Activated CD8-positive, alpha-beta T cell treated with anti-CD3 and anti-CD28 coated beads for 36 hours (primary cell): ENCODE data around the gene PAPPA2. TPM values are rescaled to one million over a fixed set of nuclear protein-coding genes. Genes with fewer than 3 reads are reported as not detected.

Source experiments
- ATAC-seq: fragments of 200-7000 bp; cut with Tn5 transposase; one replicate; pipeline ENCODE4 v1.10.0; 2021; ENCODE audit warnings: mild to moderate bottlenecking, moderate library complexity
- CTCF ChIA-PET: fragments of 350-600 bp; sonication (Branson Sonifier 250); formaldehyde crosslinking; loops from one replicate; lab custom pipeline; 2021; ENCODE audit warnings: antibody characterized with exemption; lab: Charles Lee
- POLR2A ChIA-PET: fragments of 350-600 bp; sonication (Branson Sonifier 250); formaldehyde crosslinking; loops from one replicate; lab custom pipeline; 2021; ENCODE audit warnings: antibody characterized with exemption; lab: Charles Lee
- DNase-seq: peaks from one replicate; pipeline ENCODE4 v3.0.0-alpha.2; 2020
- H3K27ac Mint-ChIP-seq: one replicate; pipeline ENCODE4 v1.8.0; 2021; ENCODE audit warnings: mild to moderate bottlenecking, mixed read lengths
- H3K27me3 Mint-ChIP-seq: one replicate; pipeline ENCODE4 v1.8.0; 2021; ENCODE audit warnings: mixed read lengths
- H3K36me3 Mint-ChIP-seq: one replicate; pipeline ENCODE4 v1.8.0; 2021; ENCODE audit warnings: low read depth, mixed read lengths
- H3K4me1 Mint-ChIP-seq: one replicate; pipeline ENCODE4 v1.8.0; 2021; ENCODE audit warnings: low read depth, mixed read lengths
- H3K4me3 Mint-ChIP-seq: one replicate; pipeline ENCODE4 v1.8.0; 2021; ENCODE audit warnings: mild to moderate bottlenecking, moderate library complexity, mixed read lengths
- H3K9me3 Mint-ChIP-seq: one replicate; pipeline ENCODE4 v1.8.0; 2021; ENCODE audit warnings: mixed read lengths
- intact Hi-C: fragments of 100-400 bp; cut with micrococcal nuclease; formaldehyde crosslinking; loops from one replicate; pipeline ENCODE4 v1.10.0; 2022
- total RNA-seq, 2 experiments: library from RNA; stranded (reverse); gene quantifications; one replicate each; pipeline ENCODE4 v1.2.3, GENCODE V29; 2021
- TF ChIP-seq, protein P1 (sequence below): fragments of 200-600 bp; IDR thresholded peaks from one replicate; pipeline ENCODE4 v1.8.0; 2022; ENCODE audit warnings: antibody characterized with exemption, mild to moderate bottlenecking

The PAPPA2 gene
- total RNA-seq, 2 experiments from 2014 or later, result 0.07 to 0.13 TPM

DNA sequence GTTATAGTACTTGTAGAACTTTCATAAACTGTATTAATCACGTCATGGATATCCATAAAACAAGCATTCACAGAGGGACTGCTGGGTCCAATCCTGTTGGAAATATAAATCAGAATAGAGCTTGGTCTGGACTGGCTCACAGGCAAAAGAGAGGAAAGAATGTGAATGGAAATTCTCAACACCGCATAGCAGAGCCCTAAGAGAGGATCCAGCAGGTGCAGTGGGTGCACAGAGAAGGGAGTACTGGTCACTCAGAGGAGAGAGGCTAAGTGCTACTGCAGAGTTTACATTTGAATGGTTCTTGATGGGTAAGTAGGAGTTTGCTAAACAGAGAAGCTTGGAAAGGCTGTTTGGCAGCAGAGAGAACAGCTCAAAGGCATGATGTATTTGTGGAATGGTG lies 231.7 kb downstream of the PAPPA2 start:
- Mint-ChIP-seq H3K27ac (no peak overlapping the region), H3K36me3 (no peaks in the 10 kb centered on the region), H3K4me3 (no peak overlapping the region), H3K4me1 (no peaks in the 10 kb centered on the region), H3K9me3 (no peaks in the 10 kb centered on the region), H3K27me3 (no peaks in the 10 kb centered on the region)
- TF ChIP-seq, protein P1, sequence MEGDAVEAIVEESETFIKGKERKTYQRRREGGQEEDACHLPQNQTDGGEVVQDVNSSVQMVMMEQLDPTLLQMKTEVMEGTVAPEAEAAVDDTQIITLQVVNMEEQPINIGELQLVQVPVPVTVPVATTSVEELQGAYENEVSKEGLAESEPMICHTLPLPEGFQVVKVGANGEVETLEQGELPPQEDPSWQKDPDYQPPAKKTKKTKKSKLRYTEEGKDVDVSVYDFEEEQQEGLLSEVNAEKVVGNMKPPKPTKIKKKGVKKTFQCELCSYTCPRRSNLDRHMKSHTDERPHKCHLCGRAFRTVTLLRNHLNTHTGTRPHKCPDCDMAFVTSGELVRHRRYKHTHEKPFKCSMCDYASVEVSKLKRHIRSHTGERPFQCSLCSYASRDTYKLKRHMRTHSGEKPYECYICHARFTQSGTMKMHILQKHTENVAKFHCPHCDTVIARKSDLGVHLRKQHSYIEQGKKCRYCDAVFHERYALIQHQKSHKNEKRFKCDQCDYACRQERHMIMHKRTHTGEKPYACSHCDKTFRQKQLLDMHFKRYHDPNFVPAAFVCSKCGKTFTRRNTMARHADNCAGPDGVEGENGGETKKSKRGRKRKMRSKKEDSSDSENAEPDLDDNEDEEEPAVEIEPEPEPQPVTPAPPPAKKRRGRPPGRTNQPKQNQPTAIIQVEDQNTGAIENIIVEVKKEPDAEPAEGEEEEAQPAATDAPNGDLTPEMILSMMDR, result no peak
- CTCF ChIA-PET, result interaction anchor here (0.8 to 2.1 kb wide), 2 partner anchors 36 to 135 kb away, joined by 3 to 7 read pairs; no protein-coding TSS in a partner anchor
- ATAC-seq, result no peak
- intact Hi-C loops, result loop anchor here (5.0 kb wide), 1 partner anchor 132 kb away; no protein-coding TSS in a partner anchor
- POLR2A ChIA-PET, result no interaction called here
- no peak for DNase-seq

DNA sequence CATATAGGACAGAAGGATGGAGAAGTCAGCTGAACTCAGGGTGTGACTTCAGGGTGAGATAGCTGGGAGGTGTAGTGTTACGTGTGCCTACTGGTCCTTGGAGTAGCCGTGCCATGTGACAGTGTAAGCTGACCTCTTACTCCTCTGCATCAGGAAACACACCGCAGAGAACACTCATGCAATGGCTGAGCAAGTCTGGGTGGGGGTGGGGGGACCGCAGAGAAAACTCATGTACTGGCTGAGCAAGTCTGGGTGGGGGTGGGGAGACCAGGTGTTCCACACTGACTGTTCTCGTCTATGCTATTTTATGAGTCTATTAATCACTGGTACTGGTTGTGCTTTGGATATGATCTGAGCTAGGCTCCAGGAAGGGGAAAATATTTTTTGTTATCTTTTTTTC lies 233.1 kb downstream of the PAPPA2 start:
- ATAC-seq, result no peak
- CTCF ChIA-PET, result interaction anchor here (2.1 kb wide), 1 partner anchor 136 kb away, joined by 7 read pairs; no protein-coding TSS in a partner anchor
- Mint-ChIP-seq H3K9me3 (no peaks in the 10 kb centered on the region), H3K4me3 (no peak overlapping the region), H3K27me3 (peaks cover 1% of the 10 kb centered on the region), H3K27ac (no peak overlapping the region), H3K4me1 (no peaks in the 10 kb centered on the region), H3K36me3 (no peaks in the 10 kb centered on the region)
- TF ChIP-seq, protein P1, result no peak
- intact Hi-C loops, result no loop called here
- DNase-seq, result no peak
- POLR2A ChIA-PET, result no interaction called here

DNA sequence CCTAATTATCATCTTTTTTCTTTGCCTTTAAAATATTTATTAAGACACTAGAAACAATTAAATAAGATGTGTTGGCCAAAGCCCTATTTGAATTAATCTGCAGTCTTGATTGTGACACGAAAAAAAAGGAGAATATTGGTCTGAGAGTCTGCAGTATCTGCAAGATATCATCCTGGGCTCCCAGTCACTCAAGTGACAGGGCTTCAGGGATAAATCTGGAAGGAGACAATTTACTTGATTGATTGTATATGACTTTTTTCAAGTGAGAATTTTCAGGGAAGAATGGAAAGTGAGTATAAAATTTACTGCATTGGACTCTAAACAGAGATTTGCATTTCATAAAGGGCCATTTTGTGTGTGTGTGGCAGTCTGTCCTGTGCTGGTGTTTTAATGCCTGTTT lies 233.7 kb downstream of the PAPPA2 start:
- POLR2A ChIA-PET, result no interaction called here
- Mint-ChIP-seq H3K4me1 (no peaks in the 10 kb centered on the region), H3K27ac (no peak overlapping the region), H3K27me3 (peaks cover 1% of the 10 kb centered on the region), H3K4me3 (no peak overlapping the region), H3K36me3 (no peaks in the 10 kb centered on the region), H3K9me3 (no peaks in the 10 kb centered on the region)
- intact Hi-C loops, result no loop called here
- TF ChIP-seq, protein P1, result no peak
- ATAC-seq (no peak), DNase-seq (no peak)
- CTCF ChIA-PET, result no interaction called here

DNA sequence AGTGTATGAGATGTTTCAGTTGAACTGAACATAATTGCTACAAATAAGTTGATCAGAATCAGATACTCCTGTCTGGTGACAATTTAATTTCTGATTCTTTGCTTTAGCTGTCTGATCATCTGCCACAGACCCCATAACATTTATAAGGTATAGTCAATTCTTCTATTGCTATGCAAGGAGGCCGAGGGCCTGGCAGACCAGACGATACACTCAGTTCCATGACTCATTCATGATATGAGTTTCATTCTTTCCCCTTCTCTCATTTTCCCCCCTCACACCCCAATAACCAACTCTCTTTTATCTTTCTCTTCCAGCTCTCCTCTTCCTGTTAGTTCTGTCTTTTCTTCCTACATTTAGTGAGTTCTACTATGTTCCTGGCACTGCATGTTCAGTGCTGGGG lies 236.8 kb downstream of the PAPPA2 start:
- Mint-ChIP-seq H3K27ac (no peak overlapping the region), H3K4me1 (no peaks in the 10 kb centered on the region), H3K27me3 (peaks cover 3% of the 10 kb centered on the region), H3K36me3 (no peaks in the 10 kb centered on the region), H3K9me3 (no peaks in the 10 kb centered on the region), H3K4me3 (no peak overlapping the region)
- ATAC-seq (no peak), DNase-seq (no peak)
- ChIA-PET CTCF (no interaction called here), POLR2A (no interaction called here)
- intact Hi-C loops, result no loop called here
- TF ChIP-seq, protein P1, result no peak

DNA sequence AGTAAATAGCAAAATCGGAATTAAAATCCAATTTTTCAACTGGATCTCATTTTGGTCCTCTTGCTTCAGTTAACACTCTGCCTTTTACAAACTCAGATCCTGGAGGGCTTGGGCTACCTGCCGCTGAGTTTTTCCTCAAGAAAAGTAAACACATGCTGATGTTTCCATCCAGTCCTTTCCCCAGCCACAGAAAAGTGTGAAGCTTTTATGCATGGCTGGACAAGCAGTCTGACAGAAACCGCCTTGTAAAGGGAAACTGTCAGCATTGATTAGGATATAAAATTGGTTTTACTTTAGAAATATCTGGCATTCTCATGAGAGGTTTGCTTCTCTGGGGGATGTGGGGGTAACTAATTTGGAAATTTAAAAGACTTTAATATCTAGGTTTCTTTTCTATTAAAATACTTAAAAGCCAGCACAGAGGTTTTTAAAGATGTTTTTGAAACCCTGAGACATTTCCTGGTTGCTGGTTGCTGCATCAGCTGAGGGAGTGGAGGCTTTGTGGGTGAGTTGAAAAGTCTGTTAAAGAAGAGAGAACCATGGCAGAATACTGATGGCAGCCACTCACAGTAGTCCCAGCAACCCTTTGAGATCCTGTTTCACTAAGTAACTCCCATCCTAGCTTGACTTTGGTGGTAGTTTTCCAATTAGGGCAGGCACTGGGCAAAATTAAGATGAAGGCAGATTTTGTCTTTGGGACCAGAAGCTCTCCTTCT lies 238.3 kb downstream of the PAPPA2 start:
- intact Hi-C loops, result no loop called here
- ATAC-seq (no peak), DNase-seq (no peak)
- Mint-ChIP-seq H3K27ac (no peak overlapping the region), H3K27me3 (peaks cover 3% of the 10 kb centered on the region), H3K9me3 (no peaks in the 10 kb centered on the region), H3K36me3 (no peaks in the 10 kb centered on the region), H3K4me3 (no peak overlapping the region), H3K4me1 (no peaks in the 10 kb centered on the region)
- CTCF ChIA-PET, result interaction anchor here (1.3 kb wide), 1 partner anchor 9 kb away, joined by 4 read pairs; no protein-coding TSS in a partner anchor
- POLR2A ChIA-PET, result no interaction called here
- TF ChIP-seq, protein P1, result no peak
